ENCODE results near the gene MFSD11.
"Not testable (repeated sequence)": the region's sequence is repeated elsewhere in the genome, so short reads cannot be mapped to it uniquely, and the experiment has no call there.

Gene MFSD11

GRCh38 chr17:76725580-76726230, 12.2 kb upstream of the MFSD11 start:
- peak; percentile 79 for DNase-seq (ENCODE audit: low read depth)
- H3K4me3 ChIP-seq (ENCODE audit: low read depth, low read length) = peak overlapping the region; percentile 83
- TF ChIP-seq, protein P1, sequence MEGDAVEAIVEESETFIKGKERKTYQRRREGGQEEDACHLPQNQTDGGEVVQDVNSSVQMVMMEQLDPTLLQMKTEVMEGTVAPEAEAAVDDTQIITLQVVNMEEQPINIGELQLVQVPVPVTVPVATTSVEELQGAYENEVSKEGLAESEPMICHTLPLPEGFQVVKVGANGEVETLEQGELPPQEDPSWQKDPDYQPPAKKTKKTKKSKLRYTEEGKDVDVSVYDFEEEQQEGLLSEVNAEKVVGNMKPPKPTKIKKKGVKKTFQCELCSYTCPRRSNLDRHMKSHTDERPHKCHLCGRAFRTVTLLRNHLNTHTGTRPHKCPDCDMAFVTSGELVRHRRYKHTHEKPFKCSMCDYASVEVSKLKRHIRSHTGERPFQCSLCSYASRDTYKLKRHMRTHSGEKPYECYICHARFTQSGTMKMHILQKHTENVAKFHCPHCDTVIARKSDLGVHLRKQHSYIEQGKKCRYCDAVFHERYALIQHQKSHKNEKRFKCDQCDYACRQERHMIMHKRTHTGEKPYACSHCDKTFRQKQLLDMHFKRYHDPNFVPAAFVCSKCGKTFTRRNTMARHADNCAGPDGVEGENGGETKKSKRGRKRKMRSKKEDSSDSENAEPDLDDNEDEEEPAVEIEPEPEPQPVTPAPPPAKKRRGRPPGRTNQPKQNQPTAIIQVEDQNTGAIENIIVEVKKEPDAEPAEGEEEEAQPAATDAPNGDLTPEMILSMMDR (IDR thresholded peaks at IDR 0.05; ENCODE audit: insufficient read depth, low read depth, low read length, missing control alignments) = no peak

- peak within 1 kb of the TSS; percentile 83 for H3K4me3 ChIP-seq (ENCODE audit: low read depth, low read length)
- peak; percentile 99 for DNase-seq (ENCODE audit: low read depth)
- TF ChIP-seq, protein P1 (IDR thresholded peaks at IDR 0.05; ENCODE audit: insufficient read depth, low read depth, low read length, missing control alignments) = no peak
Measured at GRCh38 chr17:76726231-76726775, 11.6 kb upstream of the MFSD11 start, which contains the start of gene JMJD6. Gene JMJD6, minus strand, starts transcription at chr17:76726606. Its CDS starts 131 bp downstream, at chr17:76726475.

- DNase-seq (ENCODE audit: low read depth) = peak; percentile 93
- TF ChIP-seq, protein P1 (IDR thresholded peaks at IDR 0.05; ENCODE audit: insufficient read depth, low read depth, low read length, missing control alignments) = peak; percentile 76
- peak within 1 kb of the TSS; percentile 83 for H3K4me3 ChIP-seq (ENCODE audit: low read depth, low read length)
Measured at GRCh38 chr17:76726776-76727718, 10.9 kb upstream of the MFSD11 start, which contains the start of gene METTL23. Gene METTL23, plus strand, starts transcription at chr17:76726839. Its CDS starts 2,872 bp downstream, at chr17:76729711.

DNA sequence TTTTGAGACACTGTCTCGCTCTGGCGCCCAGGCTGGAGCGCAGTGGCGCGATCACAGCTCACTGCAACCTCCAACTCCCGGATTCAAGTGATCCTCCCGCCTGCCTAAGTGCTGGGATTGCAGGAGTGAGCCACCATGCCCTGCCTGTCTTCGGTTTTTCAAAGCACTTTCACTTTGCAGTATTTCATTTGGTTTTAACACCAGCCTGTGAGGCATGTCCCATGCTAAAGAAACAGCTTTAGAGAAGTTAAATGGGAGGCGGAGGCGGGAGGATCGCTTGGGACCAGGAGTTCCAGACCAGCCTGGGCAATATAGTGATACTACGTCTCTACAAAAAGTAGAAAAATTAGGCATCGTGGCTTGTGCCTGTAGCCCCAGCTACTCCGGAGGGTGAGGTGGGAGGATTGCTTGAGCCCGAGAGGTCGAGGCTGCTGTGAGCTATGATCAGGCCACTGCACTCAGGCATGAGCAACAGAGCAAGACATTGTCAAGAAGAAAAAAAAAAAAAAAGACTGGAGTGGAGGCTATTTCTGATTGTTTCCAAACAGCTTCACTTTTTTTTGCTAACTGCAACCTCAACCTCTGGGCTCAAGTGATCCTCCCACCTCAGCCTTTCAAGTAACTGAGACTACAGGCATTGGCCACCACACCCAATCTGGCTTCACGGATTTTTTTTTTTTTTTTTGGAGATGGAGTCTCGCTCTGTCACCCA, 10.0 kb upstream of the MFSD11 start:
- peak overlapping the region; percentile 83 for H3K4me3 ChIP-seq (ENCODE audit: low read depth, low read length)
- TF ChIP-seq, protein P1 (IDR thresholded peaks at IDR 0.05; ENCODE audit: insufficient read depth, low read depth, low read length, missing control alignments) = no peak
- DNase-seq (ENCODE audit: low read depth) = peak; percentile 50

GRCh38 chr17:76731800-76732733, 5.9 kb upstream of the MFSD11 start:
- DNase-seq (ENCODE audit: low read depth); H3K4me3 ChIP-seq (ENCODE audit: low read depth, low read length): not testable (repeated sequence)

DNA sequence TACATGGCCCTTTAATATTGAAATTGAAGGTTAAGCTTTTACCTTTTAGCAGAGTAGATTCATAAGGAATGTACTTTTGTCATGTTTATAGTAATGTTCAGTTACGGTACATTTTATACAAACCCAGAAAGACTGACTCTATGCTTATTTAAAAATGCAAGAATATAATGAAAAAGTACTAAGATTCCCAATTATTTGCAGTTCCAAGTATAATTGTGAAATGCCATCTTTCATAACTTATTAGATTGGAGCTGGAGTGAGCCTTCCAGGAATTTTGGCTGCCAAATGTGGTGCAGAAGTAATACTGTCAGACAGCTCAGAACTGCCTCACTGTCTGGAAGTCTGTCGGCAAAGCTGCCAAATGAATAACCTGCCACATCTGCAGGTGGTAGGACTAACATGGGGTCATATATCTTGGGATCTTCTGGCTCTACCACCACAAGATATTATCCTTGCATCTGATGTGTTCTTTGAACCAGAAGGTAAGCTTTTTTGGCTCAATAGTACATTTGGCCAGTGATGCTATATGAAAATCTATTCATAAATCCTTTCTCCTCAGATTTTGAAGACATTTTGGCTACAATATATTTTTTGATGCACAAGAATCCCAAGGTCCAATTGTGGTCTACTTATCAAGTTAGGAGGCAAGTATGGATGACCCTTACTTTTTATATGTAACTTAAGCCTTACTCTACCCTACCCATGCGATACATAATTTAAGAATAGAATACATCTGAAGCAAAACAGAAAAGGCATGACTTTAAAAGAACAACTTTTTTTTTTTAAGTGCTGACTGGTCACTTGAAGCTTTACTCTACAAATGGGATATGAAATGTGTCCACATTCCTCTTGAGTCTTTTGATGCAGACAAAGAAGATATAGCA, 4.9 kb upstream of the MFSD11 start:
- TF ChIP-seq, protein P1 (IDR thresholded peaks at IDR 0.05; ENCODE audit: insufficient read depth, low read depth, low read length, missing control alignments) = no peak
- peak overlapping the region; percentile 67 for H3K4me3 ChIP-seq (ENCODE audit: low read depth, low read length)
- no peak for DNase-seq (ENCODE audit: low read depth)

All from GM12865 (cell line).